Measurements from ENCODE around the gene SLC17A7. TPM values are rescaled to one million over a fixed set of nuclear protein-coding genes. Genes with fewer than 3 reads are reported as not detected.

The SLC17A7 gene
- total and polyA plus RNA-seq, 2 of the 13 experiments (the other 11 are each of a cell fraction or from before 2014, with no cell fraction given) = 0.32 TPM; not detected in 1

- in situ Hi-C loops (cut with HindIII; ENCODE audit: extremely low pct_ligation_motif_present, low pct_unique_long_range_greater_than_20kb) (no loop called here), intact Hi-C loops (cut with micrococcal nuclease; ENCODE audit: unreplicated experiment) (no loop called here)
- no peaks in the 10 kb centered on the region for H4K20me1 ChIP-seq (ENCODE audit: insufficient read depth, low read length)
- H3K4me3 ChIP-seq (replicated peaks in 1 of 3; ENCODE audit: insufficient read depth in 1 of 3, low read depth in 2 of 3, low read length in 3 of 3) = no peak overlapping the region
- TF ChIP-seq ZBTB7B (CRISPR knock-in tag; IDR thresholded peaks at IDR 0.05) = no peak
- no peak for TF ChIP-seq ZNF552 (CRISPR knock-in tag; IDR thresholded peaks at IDR 0.05; ENCODE audit: borderline replicate concordance)
- no peak for FAIRE-seq
- DNase-seq (ENCODE audit: low spot score) = no peak
- H3K4me2 ChIP-seq (ENCODE audit: low read depth, low read length) = no peak overlapping the region
- no peaks in the 10 kb centered on the region for H3K79me2 ChIP-seq (ENCODE audit: insufficient read depth, low read length)
- CTCF ChIA-PET (ENCODE audit: low intra/inter-chr PET ratio, low total read pairs) = no interaction called here
- 0 out of 2 replicates have a peak, but pooled peaks cover 13% of the 10 kb centered on the region for H3K4me1 ChIP-seq (ENCODE audit: insufficient read depth, low read length)
- no peak overlapping the region for H2AFZ ChIP-seq (ENCODE audit: low read length)
- H3K9me3 ChIP-seq (ENCODE audit: low read length) = no peaks in the 10 kb centered on the region
- BruUV-seq (replicated peaks) = no TSS peak
- POLR2A ChIA-PET = no interaction called here
- no peak overlapping the region for H3K27ac ChIP-seq (ENCODE audit: extremely low read length, insufficient read depth, low read length)
- no peak overlapping the region for H3K9ac ChIP-seq (ENCODE audit: insufficient read depth, low read depth, low read length)
- no peak for ATAC-seq
- H3K36me3 ChIP-seq (replicated peaks in 1 of 2; ENCODE audit: control insufficient read depth in 1 of 2, insufficient read depth in 2 of 2, low read length in 2 of 2) = no peaks in the 10 kb centered on the region
- peaks cover 6 to 45% of the 10 kb centered on the region in 2 experiments; a peak in 3 of 5 replicates for H3K27me3 ChIP-seq (ENCODE audit: control insufficient read depth in 1 of 2, insufficient read depth in 2 of 2, low read length in 2 of 2)
- WGBS (ENCODE audit: low lambda C conversion rate) = 45% methylated on average over 6 of the region's 11 CpGs
These were observed 43.2 kb downstream of the SLC17A7 start for GRCh38 chr19:49398001-49398615.

- no peak overlapping the region for H3K4me3 ChIP-seq (replicated peaks in 1 of 3; ENCODE audit: insufficient read depth in 1 of 3, low read depth in 2 of 3, low read length in 3 of 3)
- in situ Hi-C loops (cut with HindIII; ENCODE audit: extremely low pct_ligation_motif_present, low pct_unique_long_range_greater_than_20kb) = no loop called here
- no peak for FAIRE-seq
- CTCF ChIA-PET (ENCODE audit: low intra/inter-chr PET ratio, low total read pairs) = no interaction called here
- H3K9ac ChIP-seq (ENCODE audit: insufficient read depth, low read depth, low read length) = no peak overlapping the region
- H4K20me1 ChIP-seq (ENCODE audit: insufficient read depth, low read length) = no peaks in the 10 kb centered on the region
- POLR2A ChIA-PET = no interaction called here
- H3K27ac ChIP-seq (ENCODE audit: extremely low read length, insufficient read depth, low read length) = no peak overlapping the region
- 0 out of 2 replicates have a peak, but pooled peaks cover 13% of the 10 kb centered on the region for H3K4me1 ChIP-seq (ENCODE audit: insufficient read depth, low read length)
- WGBS (ENCODE audit: low lambda C conversion rate) = 27% methylated on average over 8 of the region's 8 CpGs
- no peak overlapping the region for H3K4me2 ChIP-seq (ENCODE audit: low read depth, low read length)
- peaks cover 6 to 47% of the 10 kb centered on the region in 2 experiments; a peak in 3 of 5 replicates for H3K27me3 ChIP-seq (ENCODE audit: control insufficient read depth in 1 of 2, insufficient read depth in 2 of 2, low read length in 2 of 2)
- no peak for DNase-seq (ENCODE audit: low spot score)
- intact Hi-C loops (cut with micrococcal nuclease; ENCODE audit: unreplicated experiment) = no loop called here
- H3K36me3 ChIP-seq (replicated peaks in 1 of 2; ENCODE audit: control insufficient read depth in 1 of 2, insufficient read depth in 2 of 2, low read length in 2 of 2) = no peaks in the 10 kb centered on the region
- no TSS peak for BruUV-seq (replicated peaks)
- no peak for ATAC-seq
- no peaks in the 10 kb centered on the region for H3K9me3 ChIP-seq (ENCODE audit: low read length)
- H3K79me2 ChIP-seq (ENCODE audit: insufficient read depth, low read length) = no peaks in the 10 kb centered on the region
- H2AFZ ChIP-seq (ENCODE audit: low read length) = no peak overlapping the region
- TF ChIP-seq ZNF570 (CRISPR knock-in tag; IDR thresholded peaks at IDR 0.05; ENCODE audit: borderline replicate concordance) (no peak), ZNF329 (CRISPR knock-in tag; IDR thresholded peaks at IDR 0.05; ENCODE audit: low read depth) (no peak), REXO4 (CRISPR knock-in tag; IDR thresholded peaks at IDR 0.05; ENCODE audit: borderline replicate concordance) (no peak), TFDP2 (CRISPR knock-in tag; IDR thresholded peaks at IDR 0.05) (no peak), PLRG1 (conservative IDR thresholded peaks at IDR 0.05) (no peak), ZNF546 (CRISPR knock-in tag; conservative IDR thresholded peaks at IDR 0.05) (no peak), GTF3A (CRISPR knock-in tag; conservative IDR thresholded peaks at IDR 0.05) (no peak), NR2F1 (CRISPR knock-in tag; IDR thresholded peaks at IDR 0.05) (no peak), CHCHD3 (CRISPR knock-in tag; IDR thresholded peaks at IDR 0.05) (no peak), ZNF878 (CRISPR knock-in tag; IDR thresholded peaks at IDR 0.05) (no peak), SALL1 (CRISPR knock-in tag; IDR thresholded peaks at IDR 0.05) (no peak), GLI4 (CRISPR knock-in tag; IDR thresholded peaks at IDR 0.05; ENCODE audit: borderline replicate concordance) (no peak)
- TF ChIP-seq, protein P1, sequence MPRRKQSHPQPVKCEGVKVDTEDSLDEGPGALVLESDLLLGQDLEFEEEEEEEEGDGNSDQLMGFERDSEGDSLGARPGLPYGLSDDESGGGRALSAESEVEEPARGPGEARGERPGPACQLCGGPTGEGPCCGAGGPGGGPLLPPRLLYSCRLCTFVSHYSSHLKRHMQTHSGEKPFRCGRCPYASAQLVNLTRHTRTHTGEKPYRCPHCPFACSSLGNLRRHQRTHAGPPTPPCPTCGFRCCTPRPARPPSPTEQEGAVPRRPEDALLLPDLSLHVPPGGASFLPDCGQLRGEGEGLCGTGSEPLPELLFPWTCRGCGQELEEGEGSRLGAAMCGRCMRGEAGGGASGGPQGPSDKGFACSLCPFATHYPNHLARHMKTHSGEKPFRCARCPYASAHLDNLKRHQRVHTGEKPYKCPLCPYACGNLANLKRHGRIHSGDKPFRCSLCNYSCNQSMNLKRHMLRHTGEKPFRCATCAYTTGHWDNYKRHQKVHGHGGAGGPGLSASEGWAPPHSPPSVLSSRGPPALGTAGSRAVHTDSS (CRISPR knock-in tag; conservative IDR thresholded peaks at IDR 0.05) = no peak
These were observed 44.4 kb downstream of the SLC17A7 start for GRCh38 chr19:49396738-49397505.
